Measurements from ENCODE around the gene TPST1.
"Not testable (repeated sequence)": the region's sequence is repeated elsewhere in the genome, so short reads cannot be mapped to it uniquely, and the experiment has no call there.

TPST1 gene

GRCh38 chr7:66333443-66333842 is 128.3 kb downstream of the TPST1 start:
- DNase-seq (ENCODE audit: low read depth): no peak

GRCh38 chr7:66335318-66335717 is 130.2 kb downstream of the TPST1 start:
- no peak for DNase-seq (ENCODE audit: low read depth)

- no peak for DNase-seq (ENCODE audit: low read depth)
Measured at GRCh38 chr7:66336760-66337159, 131.6 kb downstream of the TPST1 start.

GRCh38 chr7:66339141-66339540 is 134.0 kb downstream of the TPST1 start:
- DNase-seq (ENCODE audit: low read depth): no peak

GRCh38 chr7:66344166-66344565 is 139.0 kb downstream of the TPST1 start:
- no peak for DNase-seq (ENCODE audit: low read depth)

GRCh38 chr7:66348531-66348930 is 143.4 kb downstream of the TPST1 start:
- DNase-seq (ENCODE audit: low read depth): no peak

- DNase-seq (ENCODE audit: low read depth): no peak
Measured at GRCh38 chr7:66348959-66349358, 143.8 kb downstream of the TPST1 start.

- no peak for DNase-seq (ENCODE audit: low read depth)
Measured at GRCh38 chr7:66352071-66352470, 146.9 kb downstream of the TPST1 start.

GRCh38 chr7:66353547-66353946 is 148.4 kb downstream of the TPST1 start:
- DNase-seq (ENCODE audit: low read depth): no peak

- DNase-seq (ENCODE audit: low read depth): no peak
Measured at GRCh38 chr7:66355756-66356155, 150.6 kb downstream of the TPST1 start.

GRCh38 chr7:66356277-66356721 is 151.2 kb downstream of the TPST1 start:
- no peak for DNase-seq (ENCODE audit: low read depth)

- DNase-seq (ENCODE audit: low read depth): no peak
Measured at GRCh38 chr7:66357087-66357486, 152.0 kb downstream of the TPST1 start.

GRCh38 chr7:66359656-66360211 is 154.6 kb downstream of the TPST1 start:
- no peak for DNase-seq (ENCODE audit: low read depth)

- no peak for DNase-seq (ENCODE audit: low read depth)
Measured at GRCh38 chr7:66362136-66362535, 157.0 kb downstream of the TPST1 start.

- DNase-seq (ENCODE audit: low read depth): no peak
Measured at GRCh38 chr7:66363635-66364034, 158.5 kb downstream of the TPST1 start.

- not testable (repeated sequence) for DNase-seq (ENCODE audit: low read depth)
Measured at GRCh38 chr7:66365031-66365430, 159.9 kb downstream of the TPST1 start.

GRCh38 chr7:66371096-66371824 is 166.1 kb downstream of the TPST1 start:
- DNase-seq (ENCODE audit: low read depth): no peak

GRCh38 chr7:66374141-66374840 is 169.2 kb downstream of the TPST1 start:
- DNase-seq (ENCODE audit: low read depth): not testable (repeated sequence)

GRCh38 chr7:66376264-66376945 is 171.3 kb downstream of the TPST1 start:
- no peak for DNase-seq (ENCODE audit: low read depth)

- DNase-seq (ENCODE audit: low read depth): no peak
Measured at GRCh38 chr7:66377045-66377444, 171.9 kb downstream of the TPST1 start.

- DNase-seq (ENCODE audit: low read depth): no peak
Measured at GRCh38 chr7:66377714-66378113, 172.6 kb downstream of the TPST1 start.

GRCh38 chr7:66379542-66380160 is 174.5 kb downstream of the TPST1 start:
- DNase-seq (ENCODE audit: low read depth): no peak

Measured in stimulated activated CD8-positive, alpha-beta memory T cell treated with anti-CD3 and anti-CD28 coated beads, Interleukin-15, amount 100 ng/mL, for 1 hour (primary cell).